Measurements from ENCODE around the gene HILPDA. TPM values are rescaled to one million over a fixed set of nuclear protein-coding genes. Genes with fewer than 3 reads are reported as not detected.

HILPDA gene
- total RNA-seq, 1 donor from 2014 or later: 24.9 TPM

DNA sequence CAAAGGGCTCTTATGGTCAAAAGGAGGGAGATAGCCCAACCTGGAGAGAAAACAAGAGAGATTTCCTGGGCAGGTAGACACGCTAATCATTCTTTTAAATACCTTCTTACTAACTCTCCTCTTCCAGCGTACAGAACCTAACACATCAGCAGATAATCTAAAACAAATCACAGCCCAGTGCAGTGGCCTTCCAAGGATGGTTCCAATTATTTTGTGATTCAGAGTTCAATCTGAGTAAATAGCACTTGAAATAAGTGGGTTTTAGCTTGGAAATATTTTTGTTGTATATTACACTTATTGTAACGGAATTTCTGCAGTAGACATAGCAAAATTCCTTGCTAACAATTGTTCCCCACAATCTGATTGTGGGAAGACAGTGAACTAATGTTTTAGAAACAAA lies 38.6 kb upstream of the HILPDA start:
- H3K27me3 Mint-ChIP-seq (ENCODE audit: unreplicated experiment): peaks cover 4% of the 10 kb centered on the region
- H3K36me3 Mint-ChIP-seq (ENCODE audit: unreplicated experiment): no peaks in the 10 kb centered on the region
- DNase-seq: no peak
- TF ChIP-seq CTCF (IDR thresholded peaks at IDR 0.05; ENCODE audit: partially characterized antibody, unreplicated experiment): no peak
- H3K4me1 Mint-ChIP-seq (ENCODE audit: low read depth, unreplicated experiment): peaks cover 3% of the 10 kb centered on the region
- no peak overlapping the region for H3K4me3 Mint-ChIP-seq (ENCODE audit: unreplicated experiment)
- H3K9me3 Mint-ChIP-seq (ENCODE audit: unreplicated experiment): peaks cover 1% of the 10 kb centered on the region
- H3K27ac Mint-ChIP-seq (ENCODE audit: unreplicated experiment): no peak overlapping the region

DNA sequence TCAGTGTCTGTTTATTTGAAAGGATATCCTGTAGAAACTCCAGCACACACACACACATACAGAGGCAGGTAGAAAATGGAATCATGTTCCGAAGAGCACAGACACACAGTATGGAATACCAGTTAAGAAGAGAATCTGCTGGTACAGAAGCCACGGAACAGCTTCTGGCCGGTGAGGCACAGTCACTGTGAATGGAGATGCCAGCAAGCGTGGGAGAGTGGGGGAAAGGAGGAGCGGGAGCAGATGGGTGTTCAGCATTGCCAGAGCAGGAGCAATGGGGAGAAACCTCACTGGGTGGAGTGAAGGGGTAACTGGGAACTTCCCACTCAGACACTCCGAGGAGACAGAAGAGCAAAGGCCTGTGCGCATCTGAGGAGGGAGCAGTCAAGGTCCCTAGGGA lies 36.4 kb upstream of the HILPDA start:
- DNase-seq: no peak
- H3K27ac Mint-ChIP-seq (ENCODE audit: unreplicated experiment): no peak overlapping the region
- peak overlapping the region; percentile 20 for H3K4me3 Mint-ChIP-seq (ENCODE audit: unreplicated experiment)
- peaks cover 7% of the 10 kb centered on the region for H3K27me3 Mint-ChIP-seq (ENCODE audit: unreplicated experiment)
- peaks cover 1% of the 10 kb centered on the region for H3K9me3 Mint-ChIP-seq (ENCODE audit: unreplicated experiment)
- TF ChIP-seq CTCF (IDR thresholded peaks at IDR 0.05; ENCODE audit: partially characterized antibody, unreplicated experiment): no peak
- H3K36me3 Mint-ChIP-seq (ENCODE audit: unreplicated experiment): no peaks in the 10 kb centered on the region
- peaks cover 9% of the 10 kb centered on the region for H3K4me1 Mint-ChIP-seq (ENCODE audit: low read depth, unreplicated experiment)

GRCh38 chr7:128420773-128421172 lies 34.9 kb upstream of the HILPDA start:
- Mint-ChIP-seq H3K4me3 (ENCODE audit: unreplicated experiment) (no peak overlapping the region), H3K9me3 (ENCODE audit: unreplicated experiment) (peaks cover 1% of the 10 kb centered on the region), H3K27ac (ENCODE audit: unreplicated experiment) (no peak overlapping the region), H3K4me1 (ENCODE audit: low read depth, unreplicated experiment) (peaks cover 9% of the 10 kb centered on the region), H3K27me3 (ENCODE audit: unreplicated experiment) (peaks cover 4% of the 10 kb centered on the region), H3K36me3 (ENCODE audit: unreplicated experiment) (no peaks in the 10 kb centered on the region)
- TF ChIP-seq CTCF (IDR thresholded peaks at IDR 0.05; ENCODE audit: partially characterized antibody, unreplicated experiment): no peak
- no peak for DNase-seq

DNA sequence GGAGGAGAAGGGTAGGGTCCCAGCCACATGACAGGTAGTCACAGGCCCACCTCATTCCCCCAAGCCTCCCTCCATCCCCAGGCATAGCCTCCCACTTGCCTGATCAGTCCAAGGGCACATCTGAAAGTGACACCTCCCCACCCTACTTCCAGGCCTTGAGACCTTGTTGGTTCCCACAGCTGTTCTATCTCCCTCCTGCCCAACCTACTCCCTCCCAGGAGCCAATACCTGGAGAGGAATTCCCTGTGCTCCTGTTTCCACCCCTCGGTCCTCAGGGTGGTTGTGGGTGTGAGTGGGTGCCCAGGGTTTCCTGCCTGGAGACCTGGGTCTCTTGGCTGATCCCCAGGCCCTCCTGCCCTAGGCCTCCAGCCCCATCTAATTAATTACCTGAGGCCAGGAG lies 34.3 kb upstream of the HILPDA start:
- H3K27ac Mint-ChIP-seq (ENCODE audit: unreplicated experiment): no peak overlapping the region
- H3K36me3 Mint-ChIP-seq (ENCODE audit: unreplicated experiment): no peaks in the 10 kb centered on the region
- no peak for TF ChIP-seq CTCF (IDR thresholded peaks at IDR 0.05; ENCODE audit: partially characterized antibody, unreplicated experiment)
- H3K27me3 Mint-ChIP-seq (ENCODE audit: unreplicated experiment): peaks cover 4% of the 10 kb centered on the region
- H3K4me1 Mint-ChIP-seq (ENCODE audit: low read depth, unreplicated experiment): peaks cover 9% of the 10 kb centered on the region
- no peak for DNase-seq
- H3K9me3 Mint-ChIP-seq (ENCODE audit: unreplicated experiment): peaks cover 1% of the 10 kb centered on the region
- no peak overlapping the region for H3K4me3 Mint-ChIP-seq (ENCODE audit: unreplicated experiment)

DNA sequence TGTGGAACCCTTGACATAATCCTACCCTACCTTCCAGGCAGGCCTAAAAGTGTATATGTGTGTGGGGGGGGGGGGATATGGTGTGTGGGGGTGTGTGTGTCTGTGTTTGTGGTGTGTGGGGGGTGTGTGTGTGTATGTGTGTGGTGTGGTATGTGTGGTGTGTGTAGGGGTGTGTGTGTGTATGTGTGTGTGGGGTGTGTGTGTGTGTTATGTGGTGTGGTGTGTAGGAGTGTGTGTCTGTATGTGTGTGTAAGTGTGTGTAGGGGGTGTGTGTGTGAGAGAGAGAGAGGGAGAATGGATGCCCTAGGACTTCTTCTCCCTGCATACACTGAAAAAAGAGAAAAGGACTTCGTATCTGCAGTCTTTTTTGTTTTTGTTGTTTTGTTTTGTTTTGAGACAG lies 33.6 kb upstream of the HILPDA start:
- peaks cover 4% of the 10 kb centered on the region for H3K27me3 Mint-ChIP-seq (ENCODE audit: unreplicated experiment)
- no peak for TF ChIP-seq CTCF (IDR thresholded peaks at IDR 0.05; ENCODE audit: partially characterized antibody, unreplicated experiment)
- no peak for DNase-seq
- H3K4me1 Mint-ChIP-seq (ENCODE audit: low read depth, unreplicated experiment): peaks cover 9% of the 10 kb centered on the region
- no peaks in the 10 kb centered on the region for H3K36me3 Mint-ChIP-seq (ENCODE audit: unreplicated experiment)
- H3K4me3 Mint-ChIP-seq (ENCODE audit: unreplicated experiment): no peak overlapping the region
- H3K9me3 Mint-ChIP-seq (ENCODE audit: unreplicated experiment): peaks cover 1% of the 10 kb centered on the region
- no peak overlapping the region for H3K27ac Mint-ChIP-seq (ENCODE audit: unreplicated experiment)
